RWPE1 (cell line): ENCODE data around the gene CHN2.

ENCODE experiments used
- CTCF ChIA-PET: fragments of 350-600 bp; sonication (Branson Sonifier 250); formaldehyde crosslinking; extraction: SDS; loops from one replicate; lab custom pipeline; 2021; lab: Yijun Ruan, JAX
- POLR2A ChIA-PET: fragments of 400-600 bp; formaldehyde crosslinking; extraction: SDS; loops from one replicate; lab custom pipeline; 2020; ENCODE audit warnings: antibody characterized with exemption; ENCODE audit not compliant: low non-redundant PET; lab: Yijun Ruan, JAX
- DNase-seq: peaks from one replicate; pipeline ENCODE4 v3.0.0; 2012; ENCODE audit warnings: low spot score
- H3K27ac ChIP-seq: fragments of 450-650 bp; 2 replicates; pipeline ENCODE4 v1.5.1; 2017
- CTCF ChIP-seq: fragments of 450-650 bp; conservative IDR thresholded peaks from 2 replicates; pipeline ENCODE4 v1.5.1; 2017; ENCODE audit warnings: low read depth, mild to moderate bottlenecking

Gene CHN2

DNA sequence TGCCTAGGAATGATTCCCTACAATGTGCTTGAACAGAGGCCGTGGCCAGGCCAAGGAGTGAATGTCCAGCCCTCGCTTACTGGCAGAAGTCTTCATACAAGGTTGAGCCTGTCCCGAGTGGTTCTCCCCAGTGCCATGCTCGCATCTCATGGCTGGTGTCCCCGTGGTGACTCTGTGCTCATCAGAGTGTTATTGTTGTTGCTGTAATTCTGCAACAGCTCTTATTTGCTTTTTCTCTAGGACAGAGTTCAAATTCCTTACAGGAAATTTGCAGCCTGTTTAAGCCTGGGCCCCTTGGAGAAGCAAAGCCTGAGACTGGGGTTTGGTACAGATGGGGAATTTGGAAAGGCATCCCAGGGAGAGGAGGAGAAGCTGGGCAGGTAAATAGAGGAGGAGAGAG, 211.3 kb downstream of the CHN2 start:
- ChIA-PET CTCF (interaction anchor here (1.0 to 6.9 kb wide), 5 partner anchors 8 to 484 kb away, joined by 3 to 46 read pairs (median 5); no protein-coding TSS in a partner anchor), POLR2A (no interaction called here)
- no peak overlapping the region for H3K27ac ChIP-seq
- no peak for TF ChIP-seq CTCF
- no peak for DNase-seq

DNA sequence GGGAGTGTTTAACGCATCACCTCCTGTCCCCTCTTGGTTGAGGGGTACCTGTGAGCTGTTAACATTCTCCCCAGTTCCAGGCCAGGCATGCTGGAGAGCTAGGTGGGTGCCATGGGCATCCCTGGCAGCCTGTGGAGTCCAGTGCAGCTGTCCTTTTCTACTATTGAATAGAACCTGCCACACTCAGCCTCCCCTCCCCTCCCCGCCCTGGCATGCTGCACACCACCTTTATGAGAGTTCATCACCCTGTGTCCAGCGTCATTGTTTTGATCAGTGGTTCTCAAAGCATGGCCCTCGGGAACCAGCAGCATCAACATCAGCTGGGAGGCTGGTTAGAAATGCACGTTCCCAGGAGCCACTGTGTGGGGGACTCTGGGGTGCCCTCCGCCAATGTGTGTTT, 211.8 kb downstream of the CHN2 start:
- TF ChIP-seq CTCF = no peak
- ChIA-PET CTCF (interaction anchor here (0.8 to 6.9 kb wide), 5 partner anchors 216 to 484 kb away, joined by 3 to 46 read pairs (median 5); no protein-coding TSS in a partner anchor), POLR2A (no interaction called here)
- H3K27ac ChIP-seq = no peak overlapping the region
- no peak for DNase-seq

GRCh38 chr7:29408841-29409243, 214.3 kb downstream of the CHN2 start:
- ChIA-PET POLR2A (no interaction called here), CTCF (interaction anchor here (0.6 to 6.9 kb wide), 14 partner anchors 9 to 496 kb away, joined by 3 to 46 read pairs (median 4); partner anchors contain the start of gene CHN2)
- TF ChIP-seq CTCF = peak; percentile 77
- peak; percentile 79 for DNase-seq
- H3K27ac ChIP-seq = no peak overlapping the region

- POLR2A ChIA-PET = no interaction called here
- DNase-seq = no peak
Measured at GRCh38 chr7:29410996-29411395, 216.4 kb downstream of the CHN2 start.

GRCh38 chr7:29412912-29413311, 218.3 kb downstream of the CHN2 start:
- TF ChIP-seq CTCF = no peak
- ChIA-PET CTCF (no interaction called here), POLR2A (no interaction called here)
- no peak overlapping the region for H3K27ac ChIP-seq
- no peak for DNase-seq

More at GRCh38 chr7:29410996-29411395, 216.4 kb downstream of the CHN2 start:
- no peak overlapping the region for H3K27ac ChIP-seq
- CTCF ChIA-PET = interaction anchor here (0.6 to 6.9 kb wide), 4 partner anchors 220 to 563 kb away, joined by 5 to 39 read pairs (median 9); no protein-coding TSS in a partner anchor
- TF ChIP-seq CTCF = no peak

GRCh38 chr7:29413626-29414136, 219.1 kb downstream of the CHN2 start:
- no peak overlapping the region for H3K27ac ChIP-seq
- DNase-seq = peak; percentile 83
- TF ChIP-seq CTCF = no peak
- CTCF ChIA-PET = interaction anchor here (0.6 to 1.7 kb wide), 4 partner anchors 8 to 492 kb away, joined by 3 to 7 read pairs (median 4); no protein-coding TSS in a partner anchor
- POLR2A ChIA-PET = no interaction called here
